Measurements from ENCODE around the gene TXNDC5. TPM values are rescaled to one million over a fixed set of nuclear protein-coding genes. Genes with fewer than 3 reads are reported as not detected.
"Not testable (repeated sequence)": the region's sequence is repeated elsewhere in the genome, so short reads cannot be mapped to it uniquely, and the experiment has no call there.

Gene TXNDC5
- total RNA-seq, 4 donors from 2014 or later, result 130 to 212 (median 182) TPM

- ATAC-seq (ENCODE audit: low FRiP score), result no peak
- TF ChIP-seq CTCF (IDR thresholded peaks at IDR 0.05), result no peak
- no peak for DNase-seq (ENCODE audit: low spot score)
These were observed 11.3 kb downstream of the TXNDC5 start for GRCh38 chr6:7899101-7899888.

- not testable (repeated sequence) for ATAC-seq (ENCODE audit: low FRiP score); DNase-seq (ENCODE audit: low spot score)
These were observed 12.4 kb downstream of the TXNDC5 start for GRCh38 chr6:7898193-7898586.

DNA sequence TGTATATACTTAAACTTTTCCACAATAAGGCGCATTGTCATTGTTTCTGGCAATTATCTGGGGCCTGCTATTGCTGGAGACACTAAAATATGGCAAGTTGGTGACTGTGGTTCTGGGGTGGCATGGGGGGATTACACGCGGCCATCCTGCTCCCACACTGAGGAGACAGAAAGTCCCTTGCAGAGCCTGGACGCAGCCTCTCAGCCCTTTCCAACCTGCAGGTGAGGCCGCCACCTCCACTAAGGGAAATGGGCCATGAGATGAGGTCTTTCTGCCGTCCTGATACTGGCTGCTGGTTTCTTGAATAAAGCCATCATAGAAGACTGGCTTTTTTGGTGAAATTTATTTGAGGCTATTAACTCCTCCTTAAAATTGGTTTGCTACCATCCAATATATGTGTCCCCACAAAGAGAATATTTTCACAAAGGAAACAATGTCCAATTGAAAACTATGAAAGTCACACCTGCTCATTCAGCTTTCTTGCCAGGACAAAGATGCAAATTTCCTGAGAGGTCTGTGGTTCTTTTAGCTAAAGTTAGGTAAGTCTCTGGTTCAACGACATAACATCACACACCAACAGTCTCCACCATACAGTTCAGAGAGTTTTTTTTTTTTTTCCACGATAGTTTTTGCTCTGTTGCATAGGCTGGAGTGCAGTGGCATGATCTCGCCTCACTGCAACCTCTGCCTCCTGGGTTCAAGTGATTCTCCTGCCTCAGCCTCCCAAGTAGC, 13.0 kb downstream of the TXNDC5 start:
- DNase-seq (ENCODE audit: low spot score), result no peak
- ATAC-seq (ENCODE audit: low FRiP score), result no peak
- TF ChIP-seq CTCF (IDR thresholded peaks at IDR 0.05), result no peak

DNA sequence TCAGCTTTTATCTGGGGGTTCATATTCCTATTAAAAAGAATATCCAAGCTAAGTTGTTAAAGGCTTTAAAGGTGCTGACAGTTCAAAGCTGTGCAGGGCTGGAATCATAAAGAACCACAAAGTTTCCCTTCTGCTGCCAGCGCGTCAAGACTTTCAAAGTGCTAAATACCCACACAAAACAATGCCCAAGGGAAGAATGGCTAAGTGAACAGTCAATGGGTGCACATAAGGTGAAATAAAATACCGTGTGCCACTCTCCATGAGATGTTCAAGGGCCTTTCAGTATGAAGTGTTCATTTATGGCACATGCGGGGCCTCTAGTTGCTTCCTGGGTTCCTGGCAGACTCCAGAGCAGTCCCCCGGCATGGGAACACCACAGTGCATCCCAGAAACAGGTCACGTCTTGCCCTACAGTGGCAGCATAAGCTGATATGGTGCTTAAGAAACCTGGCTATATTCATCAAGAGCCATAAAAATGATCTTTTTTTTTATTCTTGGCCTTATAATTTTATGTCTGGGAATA, 14.1 kb downstream of the TXNDC5 start:
- DNase-seq (ENCODE audit: low spot score) (no peak), ATAC-seq (ENCODE audit: low FRiP score) (no peak)
- no peak for TF ChIP-seq CTCF (IDR thresholded peaks at IDR 0.05)

- ATAC-seq (ENCODE audit: low FRiP score) (no peak), DNase-seq (ENCODE audit: low spot score) (no peak)
- no peak for TF ChIP-seq CTCF (IDR thresholded peaks at IDR 0.05)
These were observed 15.5 kb downstream of the TXNDC5 start for GRCh38 chr6:7895125-7895423.

DNA sequence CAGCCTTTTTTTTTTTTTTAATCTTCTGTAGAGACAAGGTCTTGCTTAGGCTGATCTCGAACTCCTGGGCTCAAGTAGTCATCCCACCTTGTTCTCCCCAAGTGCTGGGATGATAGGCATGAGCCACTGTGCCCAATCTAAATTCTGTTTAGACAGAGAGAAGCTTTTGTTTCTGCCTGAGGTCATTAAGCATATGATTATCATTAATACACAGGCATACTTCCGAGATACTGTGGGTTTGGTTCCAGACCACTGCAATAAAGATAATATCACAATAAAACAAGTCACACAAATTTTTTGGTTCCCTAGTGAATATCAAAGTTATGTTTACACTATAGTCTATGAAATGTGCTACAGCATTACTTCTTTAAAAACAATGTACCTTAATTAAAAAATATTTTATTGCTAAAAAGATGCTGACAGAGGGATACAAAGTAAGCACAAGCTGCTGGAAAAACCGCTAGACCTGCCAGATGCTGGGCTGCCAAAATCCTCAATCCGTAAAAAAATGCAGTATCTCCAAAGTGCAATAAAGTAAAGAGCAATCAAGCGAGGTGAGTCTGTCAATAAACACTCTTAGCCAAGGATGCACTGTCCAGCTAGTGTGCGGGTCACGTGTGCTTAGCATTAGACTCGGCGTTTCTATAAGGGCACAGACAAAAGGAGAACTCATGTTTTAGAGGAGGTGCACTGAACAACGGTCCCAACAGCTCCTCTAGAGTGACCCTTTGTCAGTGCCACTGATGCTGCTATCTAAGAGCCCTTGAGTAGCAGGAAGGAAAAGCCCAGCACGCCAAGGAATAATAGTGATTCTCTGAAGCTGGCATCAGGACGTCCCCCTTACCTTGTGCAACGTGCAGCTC, 16.1 kb downstream of the TXNDC5 start:
- no peak for TF ChIP-seq CTCF (IDR thresholded peaks at IDR 0.05)
- DNase-seq (ENCODE audit: low spot score), result no peak
- no peak for ATAC-seq (ENCODE audit: low FRiP score)

DNA sequence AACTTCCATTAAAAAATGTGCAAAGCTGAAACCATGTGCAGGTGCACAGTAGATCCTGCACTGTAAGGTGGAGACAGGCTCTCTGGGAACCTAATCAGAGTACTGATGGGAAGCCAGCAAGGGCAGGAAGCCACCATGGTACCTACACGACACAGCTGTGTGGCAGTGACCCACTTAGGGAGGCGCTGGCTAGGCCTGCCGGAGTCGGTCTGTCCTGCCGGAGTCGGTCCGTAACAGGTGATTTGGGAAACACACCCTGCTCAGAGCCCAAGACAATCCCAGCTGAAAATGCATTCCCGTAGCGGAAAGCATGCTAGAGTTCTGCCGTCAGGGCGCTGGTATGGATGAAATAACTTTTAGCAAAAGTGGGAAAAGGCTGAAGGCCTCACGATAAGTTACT, 17.2 kb downstream of the TXNDC5 start:
- no peak for TF ChIP-seq CTCF (IDR thresholded peaks at IDR 0.05)
- DNase-seq (ENCODE audit: low spot score), result no peak
- ATAC-seq (ENCODE audit: low FRiP score), result no peak

DNA sequence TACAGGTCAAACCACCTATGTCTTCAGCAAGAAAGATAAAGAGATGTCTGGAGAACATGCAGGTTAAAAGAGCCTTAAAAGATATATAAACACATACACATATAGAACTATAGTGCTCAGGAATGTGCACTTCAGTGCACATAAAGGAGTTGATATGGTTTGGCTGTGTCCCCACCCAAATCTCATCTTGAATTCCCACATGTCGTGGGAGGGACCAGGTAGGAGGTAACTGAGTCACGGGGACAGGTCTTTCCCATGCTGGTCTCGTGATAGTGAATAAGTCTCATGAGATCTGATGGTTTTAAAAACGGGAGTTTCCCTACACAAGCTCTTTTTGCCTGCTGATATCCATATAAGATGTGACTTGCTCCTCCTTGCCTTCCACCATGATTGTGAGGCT, 18.2 kb downstream of the TXNDC5 start:
- DNase-seq (ENCODE audit: low spot score); ATAC-seq (ENCODE audit: low FRiP score): not testable (repeated sequence)

Data from omental fat pad (tissue), 4 donors.